ENCODE measurements around the gene TUBAL3.

DNA sequence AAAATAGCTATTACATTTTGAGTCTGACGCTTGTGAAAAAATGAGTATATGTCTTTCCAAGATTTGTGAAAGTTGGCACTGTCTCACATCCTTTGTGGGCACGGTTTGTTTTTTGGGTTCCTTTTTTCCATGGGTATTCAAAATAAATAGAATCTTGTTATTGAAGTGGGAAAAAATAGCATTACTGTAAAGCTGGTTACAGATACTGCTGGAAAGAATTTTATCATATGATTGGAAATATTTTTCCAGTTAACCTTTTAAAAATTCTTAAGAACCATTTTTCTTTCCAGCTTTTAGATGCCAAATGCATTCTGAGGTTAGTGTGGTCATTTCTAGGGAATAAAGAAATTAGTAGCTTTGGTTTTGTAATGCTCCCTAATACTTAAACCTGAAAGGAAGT lies 19.1 kb upstream of the TUBAL3 start:
- no peak for TF ChIP-seq EZH2 (IDR thresholded peaks at IDR 0.05; ENCODE audit: low read length)
- TF ChIP-seq, protein P1, sequence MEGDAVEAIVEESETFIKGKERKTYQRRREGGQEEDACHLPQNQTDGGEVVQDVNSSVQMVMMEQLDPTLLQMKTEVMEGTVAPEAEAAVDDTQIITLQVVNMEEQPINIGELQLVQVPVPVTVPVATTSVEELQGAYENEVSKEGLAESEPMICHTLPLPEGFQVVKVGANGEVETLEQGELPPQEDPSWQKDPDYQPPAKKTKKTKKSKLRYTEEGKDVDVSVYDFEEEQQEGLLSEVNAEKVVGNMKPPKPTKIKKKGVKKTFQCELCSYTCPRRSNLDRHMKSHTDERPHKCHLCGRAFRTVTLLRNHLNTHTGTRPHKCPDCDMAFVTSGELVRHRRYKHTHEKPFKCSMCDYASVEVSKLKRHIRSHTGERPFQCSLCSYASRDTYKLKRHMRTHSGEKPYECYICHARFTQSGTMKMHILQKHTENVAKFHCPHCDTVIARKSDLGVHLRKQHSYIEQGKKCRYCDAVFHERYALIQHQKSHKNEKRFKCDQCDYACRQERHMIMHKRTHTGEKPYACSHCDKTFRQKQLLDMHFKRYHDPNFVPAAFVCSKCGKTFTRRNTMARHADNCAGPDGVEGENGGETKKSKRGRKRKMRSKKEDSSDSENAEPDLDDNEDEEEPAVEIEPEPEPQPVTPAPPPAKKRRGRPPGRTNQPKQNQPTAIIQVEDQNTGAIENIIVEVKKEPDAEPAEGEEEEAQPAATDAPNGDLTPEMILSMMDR (optimal IDR thresholded peaks at IDR 0.05 in 1 of 3, IDR thresholded peaks at IDR 0.05 in 1 of 3, conservative IDR thresholded peaks at IDR 0.05 in 1 of 3; ENCODE audit: extremely low read depth in 1 of 3, insufficient read depth in 2 of 3, low read length in 3 of 3) = no peak
